Ovary (tissue), 3 donors: ENCODE data around the gene PLPP1.

ENCODE experiments used
- CTCF ChIP-seq, 3 donors: fragments of 450-650 bp in 2 of 3; fragments of 200-600 bp in 1 of 3; IDR thresholded peaks; one replicate each; pipeline versions ENCODE4 v1.5.1 to v1.8.0; 2016 to 2022; ENCODE audit warnings: antibody characterized with exemption in 3 of 3, mild to moderate bottlenecking in 1 of 3
- EP300 ChIP-seq: sonication (generic); formaldehyde crosslinking; IDR thresholded peaks from one replicate; pipeline ENCODE4 v1.6.1; 2017; ENCODE audit warnings: antibody characterized with exemption
- donor health status: DM: no; HTN: no; CAD: no.

DNA sequence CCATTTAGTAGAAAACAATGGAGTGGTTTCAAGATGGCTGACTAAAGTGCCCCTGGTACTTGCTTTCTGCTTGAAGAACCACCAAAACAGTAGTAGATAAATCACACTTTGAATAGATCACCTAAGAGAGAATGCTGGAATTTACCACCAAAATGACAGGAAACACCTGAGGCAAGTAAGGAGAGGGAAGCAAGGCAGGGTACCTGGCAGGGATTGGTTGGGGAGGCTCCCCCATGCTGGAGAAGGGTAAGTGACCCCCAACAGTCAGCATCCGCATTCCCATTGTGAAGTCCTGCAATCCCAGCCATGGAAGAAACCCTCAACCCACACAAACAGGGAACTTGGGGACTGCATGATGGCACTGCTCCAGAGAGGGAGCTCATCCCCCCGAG lies 105.5 kb downstream of the PLPP1 start:
- TF ChIP-seq CTCF (IDR thresholded peaks at IDR 0.05) (no peak), EP300 (no peak)
